C4-2B (cell line): ENCODE data around the gene CDC42BPG.

Source experiments
- CTCF ChIP-seq: fragments of 450-650 bp; conservative IDR thresholded peaks from 2 replicates; pipeline ENCODE4 v1.5.1; 2017; ENCODE audit warnings: mild to moderate bottlenecking
- ZFX ChIP-seq: fragments of 450-650 bp; IDR thresholded peaks from 2 replicates; pipeline ENCODE4 v1.6.1; 2017

GRCh38 chr11:64777449-64778222 lies 66.8 kb downstream of the CDC42BPG start:
- TF ChIP-seq CTCF (no peak), ZFX (no peak)
